Measurements from ENCODE around the gene APCDD1.

Gene APCDD1

GRCh38 chr18:10443001-10443400 is 11.4 kb upstream of the APCDD1 start:
- TF ChIP-seq TCF12 (IDR thresholded peaks at IDR 0.05; ENCODE audit: low read depth): no peak
- TF ChIP-seq, protein P1, sequence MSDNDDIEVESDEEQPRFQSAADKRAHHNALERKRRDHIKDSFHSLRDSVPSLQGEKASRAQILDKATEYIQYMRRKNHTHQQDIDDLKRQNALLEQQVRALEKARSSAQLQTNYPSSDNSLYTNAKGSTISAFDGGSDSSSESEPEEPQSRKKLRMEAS (IDR thresholded peaks at IDR 0.05): no peak
- TF ChIP-seq, protein P2, sequence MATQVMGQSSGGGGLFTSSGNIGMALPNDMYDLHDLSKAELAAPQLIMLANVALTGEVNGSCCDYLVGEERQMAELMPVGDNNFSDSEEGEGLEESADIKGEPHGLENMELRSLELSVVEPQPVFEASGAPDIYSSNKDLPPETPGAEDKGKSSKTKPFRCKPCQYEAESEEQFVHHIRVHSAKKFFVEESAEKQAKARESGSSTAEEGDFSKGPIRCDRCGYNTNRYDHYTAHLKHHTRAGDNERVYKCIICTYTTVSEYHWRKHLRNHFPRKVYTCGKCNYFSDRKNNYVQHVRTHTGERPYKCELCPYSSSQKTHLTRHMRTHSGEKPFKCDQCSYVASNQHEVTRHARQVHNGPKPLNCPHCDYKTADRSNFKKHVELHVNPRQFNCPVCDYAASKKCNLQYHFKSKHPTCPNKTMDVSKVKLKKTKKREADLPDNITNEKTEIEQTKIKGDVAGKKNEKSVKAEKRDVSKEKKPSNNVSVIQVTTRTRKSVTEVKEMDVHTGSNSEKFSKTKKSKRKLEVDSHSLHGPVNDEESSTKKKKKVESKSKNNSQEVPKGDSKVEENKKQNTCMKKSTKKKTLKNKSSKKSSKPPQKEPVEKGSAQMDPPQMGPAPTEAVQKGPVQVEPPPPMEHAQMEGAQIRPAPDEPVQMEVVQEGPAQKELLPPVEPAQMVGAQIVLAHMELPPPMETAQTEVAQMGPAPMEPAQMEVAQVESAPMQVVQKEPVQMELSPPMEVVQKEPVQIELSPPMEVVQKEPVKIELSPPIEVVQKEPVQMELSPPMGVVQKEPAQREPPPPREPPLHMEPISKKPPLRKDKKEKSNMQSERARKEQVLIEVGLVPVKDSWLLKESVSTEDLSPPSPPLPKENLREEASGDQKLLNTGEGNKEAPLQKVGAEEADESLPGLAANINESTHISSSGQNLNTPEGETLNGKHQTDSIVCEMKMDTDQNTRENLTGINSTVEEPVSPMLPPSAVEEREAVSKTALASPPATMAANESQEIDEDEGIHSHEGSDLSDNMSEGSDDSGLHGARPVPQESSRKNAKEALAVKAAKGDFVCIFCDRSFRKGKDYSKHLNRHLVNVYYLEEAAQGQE (IDR thresholded peaks at IDR 0.05; ENCODE audit: low read depth): no peak
- TF ChIP-seq CREB1 (IDR thresholded peaks at IDR 0.05; ENCODE audit: low read depth): no peak
- no peak for TF ChIP-seq USF1 (IDR thresholded peaks at IDR 0.05)
- no peak for TF ChIP-seq FOXM1 (IDR thresholded peaks at IDR 0.05; ENCODE audit: borderline replicate concordance, low read depth)
- TF ChIP-seq EP300 (IDR thresholded peaks at IDR 0.05; ENCODE audit: borderline replicate concordance): no peak
- no peak for TF ChIP-seq ZBTB7A (IDR thresholded peaks at IDR 0.05; ENCODE audit: low read depth)
- TF ChIP-seq YY1 (IDR thresholded peaks at IDR 0.05; ENCODE audit: low read depth): no peak
- TF ChIP-seq TAF1 (IDR thresholded peaks at IDR 0.05; ENCODE audit: low read depth): no peak
- TF ChIP-seq EGR1 (IDR thresholded peaks at IDR 0.05): no peak

- TF ChIP-seq NFIC (IDR thresholded peaks at IDR 0.05) (no peak), YY1 (IDR thresholded peaks at IDR 0.05; ENCODE audit: low read depth) (no peak), RAD21 (IDR thresholded peaks at IDR 0.05; ENCODE audit: low read depth) (no peak), EGR1 (IDR thresholded peaks at IDR 0.05) (no peak), USF1 (IDR thresholded peaks at IDR 0.05) (no peak), CEBPB (IDR thresholded peaks at IDR 0.05) (no peak), TAF1 (IDR thresholded peaks at IDR 0.05; ENCODE audit: low read depth) (no peak), FOXM1 (IDR thresholded peaks at IDR 0.05; ENCODE audit: borderline replicate concordance, low read depth) (no peak), ZBTB7A (IDR thresholded peaks at IDR 0.05; ENCODE audit: low read depth) (no peak), EP300 (IDR thresholded peaks at IDR 0.05; ENCODE audit: borderline replicate concordance) (no peak), TEAD4 (IDR thresholded peaks at IDR 0.05) (no peak), TCF12 (IDR thresholded peaks at IDR 0.05; ENCODE audit: low read depth) (no peak), CREB1 (IDR thresholded peaks at IDR 0.05; ENCODE audit: low read depth) (no peak)
- TF ChIP-seq, protein P2 (IDR thresholded peaks at IDR 0.05; ENCODE audit: low read depth): no peak
- TF ChIP-seq, protein P1 (IDR thresholded peaks at IDR 0.05): no peak
Observed at GRCh38 chr18:10444314-10445006, 10.0 kb upstream of the APCDD1 start.

- TF ChIP-seq, protein P2 (IDR thresholded peaks at IDR 0.05; ENCODE audit: low read depth): no peak
Observed at GRCh38 chr18:10449396-10449795, 5.0 kb upstream of the APCDD1 start.

GRCh38 chr18:10450986-10451385 is 3.4 kb upstream of the APCDD1 start:
- TF ChIP-seq CREB1 (IDR thresholded peaks at IDR 0.05; ENCODE audit: low read depth) (no peak), FOXM1 (IDR thresholded peaks at IDR 0.05; ENCODE audit: borderline replicate concordance, low read depth) (no peak), EP300 (IDR thresholded peaks at IDR 0.05; ENCODE audit: borderline replicate concordance) (no peak), ZBTB7A (IDR thresholded peaks at IDR 0.05; ENCODE audit: low read depth) (no peak), CEBPB (IDR thresholded peaks at IDR 0.05) (no peak)
- TF ChIP-seq, protein P1 (IDR thresholded peaks at IDR 0.05): no peak
- TF ChIP-seq, protein P2 (IDR thresholded peaks at IDR 0.05; ENCODE audit: low read depth): no peak

Data from Ishikawa (cell line).